DMS53 treated with DMSO at 0.1 percent for 48 hours (cell line): Measurements from ENCODE around the gene DOK3.
"Not testable (repeated sequence)": the region's sequence is repeated elsewhere in the genome, so short reads cannot be mapped to it uniquely, and the experiment has no call there.

ENCODE experiments used
- DNase-seq: peaks from one replicate; lab custom pipeline; 2025; ENCODE audit not compliant: unreplicated experiment; lab: John Stamatoyannopoulos, UW

DOK3 gene

DNA sequence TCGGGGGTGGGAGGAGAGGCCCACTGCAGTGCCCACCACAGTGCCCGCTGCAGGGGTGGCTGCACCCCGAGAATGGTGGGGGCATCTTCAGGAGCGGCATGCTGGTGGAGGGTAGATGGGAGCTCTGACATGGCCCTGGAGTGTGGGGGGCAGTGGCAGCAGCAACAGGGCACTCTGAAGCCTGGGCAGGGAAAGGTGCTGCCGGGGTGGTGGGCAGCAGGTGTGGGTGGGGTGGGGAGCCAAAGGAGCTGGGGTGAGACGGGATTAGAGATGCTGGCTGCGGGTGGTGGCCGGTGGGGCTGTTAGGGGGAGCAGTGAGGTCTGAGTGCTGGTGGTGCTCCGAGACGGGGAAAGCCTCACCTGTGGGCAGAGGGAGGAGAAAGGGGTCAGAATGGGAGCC is 26.8 kb upstream of the DOK3 start:
- no peak for DNase-seq

DNA sequence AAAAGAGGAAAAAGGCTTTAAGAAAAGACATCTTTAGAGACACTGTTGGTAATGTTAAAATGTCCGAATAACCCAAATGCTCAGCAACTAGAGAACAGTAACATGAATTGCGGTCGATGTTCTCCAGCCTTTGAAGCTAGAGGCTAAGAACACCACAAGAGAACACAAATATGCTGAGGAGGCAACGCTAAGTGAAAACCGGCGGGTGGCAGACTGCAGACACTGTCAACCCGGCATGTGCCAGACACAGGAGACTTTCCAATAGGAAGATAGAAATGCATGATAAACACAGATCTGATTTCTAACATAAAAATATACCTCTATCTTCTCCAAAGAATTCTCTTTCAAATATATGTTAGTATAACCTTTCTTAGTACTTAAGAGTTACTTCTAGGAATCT is 25.5 kb upstream of the DOK3 start:
- no peak for DNase-seq

DNA sequence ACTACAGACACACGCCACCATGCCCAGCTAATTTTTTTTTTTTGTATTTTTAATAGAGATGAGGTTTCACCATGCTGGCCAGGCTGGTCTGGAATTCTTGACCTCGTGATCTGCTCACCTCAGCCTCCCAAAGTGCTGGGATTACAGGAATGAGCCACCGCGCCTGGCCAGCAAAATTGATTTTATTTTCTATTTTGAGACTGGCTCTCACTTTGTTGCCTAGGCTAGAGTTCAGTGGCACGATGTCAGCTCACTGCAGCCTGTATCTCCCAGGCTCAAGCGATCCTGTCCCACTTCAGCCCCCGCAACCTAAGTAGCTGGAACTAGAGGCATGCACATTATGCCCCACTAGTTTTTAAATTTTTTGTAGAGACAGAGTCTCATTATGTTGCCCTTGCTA is 24.8 kb upstream of the DOK3 start:
- DNase-seq, result not testable (repeated sequence)

DNA sequence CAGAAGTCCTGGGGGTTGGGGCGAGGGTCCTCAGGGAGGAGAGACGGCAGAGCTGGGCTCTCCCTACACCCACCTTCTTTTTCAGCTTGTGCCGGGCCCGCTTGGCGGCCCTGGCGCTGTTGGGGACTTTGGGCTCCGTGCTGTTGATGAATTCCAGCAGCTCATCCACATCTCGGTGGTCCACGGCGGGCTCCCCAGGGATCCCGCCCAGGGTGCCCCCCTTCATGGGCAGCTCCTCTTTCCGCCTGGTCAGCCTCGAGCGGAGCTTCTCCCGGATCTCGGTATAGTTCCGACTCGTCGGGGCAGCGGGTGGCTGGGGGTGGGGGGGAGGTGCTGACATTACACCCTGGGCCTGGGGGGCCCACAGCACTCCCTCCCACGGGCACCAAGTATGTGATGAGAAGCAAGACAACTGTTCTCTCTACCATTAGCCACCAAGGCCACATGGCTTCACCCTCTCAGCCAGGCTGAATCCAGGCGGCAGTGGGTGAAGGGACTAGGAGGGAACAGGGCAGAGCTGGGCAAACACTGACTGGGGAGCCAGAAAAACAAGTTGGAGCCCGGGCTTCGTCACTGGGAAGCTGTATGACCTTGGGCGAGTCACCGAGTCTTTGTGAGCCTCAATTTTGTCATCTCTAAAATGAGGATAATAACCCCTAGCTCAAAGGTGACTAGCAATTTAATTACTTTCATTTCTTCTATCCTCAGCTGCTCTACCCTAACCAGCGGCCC is 21.7 kb upstream of the DOK3 start:
- no peak for DNase-seq

DNA sequence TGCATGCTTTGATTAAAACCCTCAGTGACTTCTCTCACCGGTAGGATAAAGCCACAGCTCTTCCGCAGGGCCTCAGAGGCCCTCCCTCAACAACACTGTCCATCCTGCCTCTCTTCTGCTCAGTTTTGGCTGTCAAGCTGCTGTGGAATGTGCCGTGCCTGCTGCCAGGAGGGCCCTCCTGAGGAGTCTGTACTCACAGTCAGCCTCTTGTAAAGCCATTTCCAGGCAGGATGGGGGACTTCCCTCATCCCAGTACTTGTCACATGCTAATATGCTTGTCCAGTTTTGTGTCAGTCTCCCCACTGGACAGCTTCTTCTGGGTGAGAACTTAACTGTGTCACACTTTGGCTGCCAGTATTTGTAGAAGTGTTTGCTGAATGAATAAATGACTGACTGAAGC is 21.0 kb upstream of the DOK3 start:
- DNase-seq, result no peak

DNA sequence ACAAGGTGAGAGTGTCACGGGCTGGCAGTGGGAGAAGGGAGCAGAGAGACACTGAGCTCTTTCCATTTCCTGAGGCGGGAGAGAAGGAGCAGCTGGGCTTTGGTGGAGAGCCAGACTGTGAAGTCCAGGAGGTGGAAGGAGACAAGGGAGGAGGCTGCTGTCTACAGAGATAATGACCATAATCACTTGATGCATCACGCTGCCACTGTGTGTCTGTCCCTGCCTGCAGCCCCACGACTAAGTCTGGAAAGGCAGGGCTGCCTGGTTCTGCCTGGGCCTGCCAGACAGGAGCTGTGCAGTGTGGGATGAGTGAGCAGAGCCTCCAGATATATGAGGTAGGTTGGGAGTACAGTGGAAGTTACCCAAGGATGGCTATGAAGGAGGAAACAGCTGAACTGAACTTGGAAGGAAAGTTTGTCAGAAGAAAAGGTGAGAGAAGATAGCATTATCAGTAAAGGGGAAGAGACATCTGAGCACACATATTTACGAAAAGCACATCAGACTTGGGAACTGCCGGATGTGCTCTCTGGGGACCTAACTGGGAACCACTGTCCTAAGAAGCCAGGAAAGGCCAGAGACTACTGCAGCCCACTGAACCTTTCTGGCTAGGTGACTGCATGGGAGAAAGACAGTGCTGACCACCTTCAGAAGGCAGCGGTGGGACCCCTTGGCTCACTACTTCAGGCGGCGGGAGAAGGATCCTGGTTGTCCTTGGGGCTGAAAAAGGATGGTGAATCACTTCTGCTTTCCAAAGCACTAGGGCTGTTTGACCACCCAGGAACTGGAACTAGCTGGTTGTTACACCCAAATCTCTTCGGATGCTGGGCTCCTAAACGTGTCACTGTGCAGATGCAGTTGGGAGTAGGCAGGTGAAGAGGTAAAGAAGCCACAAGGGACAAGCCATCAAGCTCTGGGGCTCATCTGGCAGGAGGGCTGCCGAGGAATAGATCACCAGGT is 19.9 kb upstream of the DOK3 start:
- no peak for DNase-seq

DNA sequence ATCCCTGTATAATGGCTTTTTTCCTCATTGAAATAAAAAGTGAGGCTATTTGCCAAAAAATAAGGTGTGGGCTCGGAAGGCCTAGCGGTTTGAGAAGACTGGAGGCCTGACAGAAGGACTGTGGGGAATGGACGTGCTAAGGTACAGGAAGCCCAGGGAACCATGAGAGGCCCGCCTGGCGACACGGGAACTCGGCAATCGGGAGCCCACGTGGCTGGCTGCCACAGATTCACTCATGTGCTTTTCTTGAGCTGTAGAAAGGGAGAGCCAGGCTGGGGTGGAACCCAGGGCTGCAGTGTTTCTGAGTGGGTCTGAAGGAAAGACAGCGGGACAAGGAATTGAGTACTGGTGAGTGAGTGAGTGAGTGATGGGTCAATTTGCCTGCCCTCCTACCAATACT is 19.0 kb upstream of the DOK3 start:
- DNase-seq, result no peak

DNA sequence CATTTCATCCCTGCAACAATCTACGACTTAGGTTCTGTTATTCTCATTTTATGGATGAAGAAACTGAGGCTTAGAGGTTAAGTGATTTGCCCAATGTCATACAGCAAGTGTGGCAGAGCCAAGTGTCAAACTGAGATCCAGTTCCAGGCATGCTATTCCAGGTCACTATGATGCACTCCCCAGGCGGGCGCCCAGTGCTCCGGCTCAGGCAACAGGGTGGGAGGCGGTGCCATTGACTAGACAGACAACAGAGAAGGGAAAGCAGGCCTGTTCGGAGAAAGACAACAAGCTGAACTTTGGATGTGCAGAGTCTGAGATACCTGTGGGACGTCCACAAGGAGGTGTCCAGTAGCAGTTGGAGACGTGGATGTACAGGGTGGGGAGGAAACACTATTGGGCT is 18.0 kb upstream of the DOK3 start:
- no peak for DNase-seq

DNA sequence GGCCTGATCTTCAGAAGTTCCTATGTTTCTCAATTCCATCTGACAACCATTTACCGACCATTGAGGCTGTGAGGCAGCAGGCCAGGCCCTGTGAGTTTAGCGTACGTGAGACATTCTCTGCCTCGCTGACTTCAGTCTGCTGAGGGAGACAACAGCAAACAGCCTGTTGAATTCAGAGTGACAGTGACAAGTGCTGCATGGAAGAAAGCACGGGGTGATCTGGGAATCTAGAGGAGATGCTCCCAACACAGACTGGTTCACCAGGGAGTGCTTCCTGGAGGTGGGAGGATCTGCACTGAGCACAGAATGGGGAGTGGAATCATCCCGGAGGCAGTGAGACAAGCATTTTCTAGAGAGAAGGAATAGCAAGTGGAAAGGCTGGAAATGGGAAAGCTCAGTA is 17.2 kb upstream of the DOK3 start:
- no peak for DNase-seq

DNA sequence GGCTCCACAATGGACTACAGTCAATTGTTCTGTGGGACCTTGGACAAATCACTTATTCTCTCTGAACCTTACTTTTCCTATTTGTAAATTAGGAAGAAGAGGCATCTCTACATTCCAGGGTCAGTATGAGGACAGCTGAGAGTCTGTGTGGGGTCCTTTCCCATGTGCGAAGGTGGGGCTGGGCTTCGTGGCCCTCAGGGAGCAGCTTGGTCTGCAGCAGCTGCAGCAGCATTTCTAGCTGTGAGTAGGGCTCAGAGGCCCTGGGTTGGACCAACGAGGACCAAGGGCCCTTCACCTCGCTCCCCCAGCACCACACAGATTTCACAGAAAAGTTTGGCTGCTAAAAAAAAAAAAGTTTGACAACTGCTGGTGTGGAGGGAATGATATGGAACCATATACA is 16.6 kb upstream of the DOK3 start:
- no peak for DNase-seq

DNA sequence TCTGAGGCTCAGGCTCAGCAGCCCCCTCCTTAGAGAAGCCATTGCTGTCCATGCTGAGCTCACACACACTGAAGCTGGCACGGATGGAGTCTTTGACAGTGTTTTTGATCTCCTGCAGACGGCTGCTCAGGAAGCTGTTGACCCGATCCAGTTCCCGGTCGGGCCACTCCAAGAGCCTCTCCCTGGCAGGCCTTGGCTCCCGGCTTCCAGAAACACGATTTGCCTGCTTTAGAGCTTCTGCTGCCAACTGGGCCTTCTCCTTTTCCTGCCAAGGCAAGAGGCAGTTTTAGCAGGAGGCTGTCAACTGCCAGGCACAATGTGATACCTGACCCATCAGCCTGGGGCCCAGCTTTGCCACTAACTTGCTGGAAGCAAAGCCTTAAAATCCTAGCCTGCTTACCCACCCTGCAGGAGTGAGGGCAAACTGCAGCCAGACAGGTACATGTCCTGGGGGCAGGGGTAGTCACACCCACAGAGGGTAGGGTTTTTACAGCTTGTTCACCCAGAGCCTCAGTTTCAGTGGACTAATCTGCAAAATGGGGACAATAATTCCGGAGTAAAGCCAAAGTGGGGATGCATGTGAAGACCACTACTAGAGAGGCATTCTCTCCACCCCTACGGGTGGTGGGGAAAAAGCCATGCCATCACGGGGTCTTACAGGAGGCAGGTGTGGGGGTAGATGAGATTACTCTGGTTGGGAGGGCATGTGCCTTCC is 15.5 kb upstream of the DOK3 start:
- no peak for DNase-seq

DNA sequence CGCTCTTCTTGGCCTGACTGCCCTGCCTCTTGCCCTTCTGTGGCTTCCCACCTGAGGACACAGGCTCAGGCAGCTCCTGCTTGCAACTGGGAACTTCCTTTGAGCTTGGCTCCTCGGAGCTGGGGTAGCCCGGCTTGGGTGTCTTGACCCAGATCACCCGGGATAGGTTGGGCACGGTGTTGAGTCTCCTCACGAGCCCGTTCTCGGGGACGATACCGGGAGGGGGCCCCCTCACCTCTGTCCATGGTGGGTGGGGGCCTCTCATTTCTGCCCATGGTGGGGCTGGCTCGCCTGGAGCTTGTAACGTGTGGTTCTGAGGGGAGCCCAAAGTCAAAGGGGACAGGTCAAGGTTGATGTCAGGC is 14.9 kb upstream of the DOK3 start:
- no peak for DNase-seq

DNA sequence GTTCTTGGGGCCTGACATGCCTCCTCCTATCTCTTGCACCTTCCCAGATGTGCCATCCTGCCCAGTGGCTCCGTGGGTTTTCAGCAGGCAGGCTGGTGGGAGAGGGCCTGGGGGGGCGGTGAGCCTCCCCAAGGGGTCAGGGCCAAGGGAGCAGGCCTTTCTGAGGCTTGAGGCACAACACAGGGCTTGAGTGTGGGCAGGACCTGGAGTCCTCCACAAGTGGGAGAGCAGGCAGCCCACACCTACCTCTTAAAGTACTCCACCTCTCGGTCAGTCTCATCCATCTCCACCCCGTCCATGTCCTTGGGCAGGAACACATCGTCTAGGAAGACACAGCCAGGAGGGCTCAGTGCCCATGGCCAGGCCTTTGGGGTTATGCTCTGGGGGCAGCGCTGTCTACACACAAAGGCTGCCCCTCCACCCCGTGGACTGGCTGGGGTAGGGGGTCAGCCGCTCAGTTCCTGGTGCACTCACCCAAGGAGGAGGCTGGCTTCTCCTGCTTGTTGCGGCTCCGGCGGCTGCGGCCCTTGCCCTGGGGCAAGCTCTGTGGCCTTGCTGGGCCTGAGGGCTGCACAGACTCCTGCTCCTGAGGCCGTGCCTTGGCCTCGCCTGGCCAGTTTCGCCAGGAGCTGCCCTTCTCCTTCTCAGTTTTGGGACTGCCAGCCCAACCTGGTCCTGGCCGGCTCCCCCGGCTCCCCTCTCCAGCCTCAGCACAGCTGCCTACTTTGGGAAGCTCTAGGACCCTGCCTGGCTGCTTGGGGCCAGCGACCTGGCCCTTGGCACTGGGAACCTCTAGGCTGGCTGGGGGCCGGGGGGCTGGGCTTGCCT is 14.3 kb upstream of the DOK3 start:
- DNase-seq, result no peak

DNA sequence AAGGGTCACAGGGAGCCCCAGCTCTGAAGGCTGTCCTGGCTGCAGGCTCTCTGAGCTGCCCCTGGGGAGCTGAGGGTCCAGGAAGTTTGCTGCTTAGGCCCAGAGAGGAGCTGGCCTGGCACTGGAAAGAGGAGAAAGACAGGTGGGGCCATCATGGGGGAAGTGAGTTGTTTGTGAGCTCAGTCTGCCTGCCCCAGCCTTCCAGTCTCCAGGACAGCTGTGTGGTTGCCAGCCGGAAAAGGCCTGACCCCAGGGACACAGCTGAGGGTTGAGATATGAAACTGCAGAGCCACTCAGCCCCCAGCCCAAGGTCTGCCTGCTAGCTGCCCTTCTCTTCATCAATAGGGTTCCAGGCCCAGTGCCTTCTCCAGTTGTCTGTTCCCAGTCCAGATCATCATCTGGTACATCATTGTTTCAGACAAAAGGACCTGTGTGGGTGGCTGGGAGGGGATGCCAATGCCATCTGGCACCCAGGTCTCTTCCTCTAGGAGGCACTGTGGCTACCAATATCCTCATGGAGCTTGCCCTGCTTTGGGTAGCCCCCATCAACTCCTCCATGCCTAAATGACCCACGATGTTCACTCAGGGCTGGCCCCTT is 11.4 kb upstream of the DOK3 start:
- no peak for DNase-seq

DNA sequence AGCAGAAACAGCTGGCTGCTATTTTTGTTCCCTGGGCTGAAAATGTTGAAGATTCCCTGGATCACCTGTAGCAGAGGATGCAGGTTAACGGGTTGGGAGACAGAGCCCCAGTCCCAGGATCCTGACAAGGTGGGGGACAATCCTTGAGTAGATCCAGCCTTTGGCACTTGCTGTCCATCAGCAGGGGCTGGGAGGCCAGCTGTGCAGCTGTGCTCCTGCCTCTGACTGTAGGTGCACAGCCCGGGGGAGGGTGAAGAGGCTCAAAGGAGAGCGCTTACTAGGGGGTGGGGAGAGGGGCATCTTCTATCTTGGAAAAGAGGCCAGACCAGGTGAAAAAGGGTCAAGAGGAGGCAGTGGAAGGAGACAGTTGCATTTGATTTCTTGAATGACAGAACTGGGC is 10.6 kb upstream of the DOK3 start:
- no peak for DNase-seq

DNA sequence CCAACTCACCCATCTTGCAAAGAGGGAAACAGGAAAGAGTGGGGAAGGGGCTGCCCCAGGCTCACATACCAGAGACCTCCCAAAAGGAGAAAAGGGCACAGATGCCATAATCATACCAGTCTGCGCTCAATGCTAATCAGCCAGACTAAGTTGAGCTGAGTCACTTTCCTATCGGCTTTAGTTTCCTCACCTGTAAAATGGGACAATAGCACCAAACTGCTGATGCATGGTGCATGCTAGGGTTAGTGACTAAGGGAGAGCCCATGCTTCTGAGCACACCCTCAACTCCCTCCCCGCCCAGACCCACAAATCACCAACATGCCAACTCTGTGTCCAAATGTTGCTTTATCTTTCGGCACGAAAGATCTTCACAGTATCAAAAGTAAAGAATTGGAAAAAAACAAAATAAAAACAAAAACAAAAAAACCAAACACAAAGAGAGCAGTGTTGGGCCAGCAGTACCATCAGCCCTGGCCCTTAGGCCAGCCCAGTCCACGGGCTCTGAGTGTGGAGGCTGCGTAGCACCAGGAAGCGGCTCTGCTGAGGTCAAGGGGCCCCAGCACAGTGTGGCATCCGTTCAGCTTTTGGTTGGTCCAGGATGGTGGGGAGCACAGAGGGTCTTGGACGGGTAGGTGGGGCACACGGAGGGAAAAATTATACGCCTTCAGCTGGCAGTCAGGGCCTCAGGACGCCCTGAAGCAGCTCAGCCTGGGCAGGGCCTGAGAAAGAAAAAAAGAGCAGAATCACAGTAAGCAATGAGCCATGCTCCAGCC is 10.0 kb upstream of the DOK3 start:
- no peak for DNase-seq

DNA sequence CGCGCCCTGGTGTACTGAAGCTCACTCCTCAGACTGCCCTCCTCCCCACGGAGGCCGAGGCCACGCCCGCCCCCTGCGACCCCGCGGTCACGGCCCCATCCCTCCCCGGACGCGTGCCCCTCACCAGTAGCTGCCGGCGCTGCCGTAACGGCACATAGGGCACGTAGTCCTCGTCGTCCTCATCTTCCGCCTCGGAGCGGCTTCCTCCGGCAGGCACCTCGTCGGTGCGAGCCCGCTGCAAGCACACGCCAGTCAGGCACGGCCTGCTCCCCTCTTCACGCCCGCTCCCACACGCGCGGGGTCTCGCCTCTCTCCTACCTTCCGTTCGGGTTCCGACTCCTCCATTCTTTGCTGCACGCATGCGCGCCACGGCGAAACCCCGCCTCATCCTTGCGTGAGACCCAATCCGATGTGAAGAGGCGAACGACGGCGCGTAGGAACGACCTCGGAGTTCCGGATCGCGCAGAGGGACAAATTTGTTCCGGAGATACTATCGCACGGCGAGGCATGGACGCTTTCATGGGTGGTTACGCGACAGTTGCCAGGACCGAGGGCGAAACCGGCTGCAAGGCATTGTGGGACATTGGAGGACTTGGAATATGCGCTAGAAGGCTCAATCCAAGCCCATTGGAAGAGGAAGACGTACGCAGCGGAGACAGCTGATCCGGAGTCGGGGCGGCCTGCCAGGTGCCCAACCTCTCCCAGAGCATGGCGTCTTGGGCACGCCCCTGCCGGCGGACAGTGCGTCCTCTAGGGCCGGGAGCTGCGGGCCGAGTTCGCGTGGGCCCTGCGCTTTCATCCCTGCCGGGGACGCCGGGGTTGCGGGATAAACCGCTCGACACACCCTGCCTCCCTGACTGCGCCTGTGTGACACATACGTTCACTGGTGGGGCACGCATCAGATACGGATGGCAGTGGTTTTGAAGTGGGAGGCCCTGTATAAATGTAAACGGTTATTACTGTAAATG is 7.3 kb upstream of the DOK3 start, which contains the start of gene DDX41:
DDX41 (minus strand) TSS at position 361 of the 968 bp plus-strand sequence; CDS start at position 345, 16 bp downstream.
- peak; percentile 98 for DNase-seq

DNA sequence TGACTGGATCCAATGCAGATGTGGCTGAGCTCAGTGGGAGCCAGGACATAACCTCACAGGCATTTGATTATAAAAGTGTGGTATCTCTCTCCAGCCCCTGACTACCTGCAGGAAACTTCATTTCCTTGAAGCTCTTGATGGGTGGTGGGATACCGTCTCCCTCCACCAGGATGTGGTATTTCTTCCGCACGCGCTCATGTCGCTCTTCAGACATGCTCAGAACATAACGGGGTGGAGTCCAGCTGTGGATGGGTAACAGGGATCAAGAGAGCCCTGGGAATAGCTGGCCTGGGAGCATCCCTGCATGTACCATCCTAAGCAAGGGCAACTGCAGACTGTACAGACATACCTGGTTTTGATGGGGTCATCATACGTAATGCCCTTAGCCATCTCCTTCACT is 6.0 kb upstream of the DOK3 start:
- DNase-seq, result no peak

DNA sequence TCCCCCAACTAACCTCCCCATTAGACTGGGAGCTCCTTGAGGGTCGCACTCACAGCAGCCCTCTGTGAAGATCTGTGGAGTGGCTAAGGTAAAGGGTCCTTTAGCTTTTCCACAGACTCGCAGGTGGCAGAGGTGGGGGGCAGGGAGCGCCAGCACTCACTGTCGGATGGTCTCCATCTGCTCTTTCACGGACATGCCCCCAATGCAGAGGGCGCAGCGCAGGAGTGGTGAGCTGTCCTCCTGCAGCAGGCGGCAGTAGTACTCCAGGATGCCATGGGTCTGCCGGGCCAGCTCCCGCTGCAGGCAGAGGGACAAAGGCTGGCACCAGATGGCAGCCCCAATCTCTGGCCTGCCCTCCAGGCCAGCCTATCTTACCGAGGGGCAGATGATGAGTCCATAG is 4.9 kb upstream of the DOK3 start:
- no peak for DNase-seq
